ENCODE measurements around the gene CADPS2. TPM values are rescaled to one million over a fixed set of nuclear protein-coding genes. Genes with fewer than 3 reads are reported as not detected.

CADPS2 gene
- polyA plus RNA-seq, 1 donor (not counting 4 experiments of a cell fraction or from before 2014, with no cell fraction given), result 0.35 TPM

GRCh38 chr7:122402235-122402634 is 484.0 kb downstream of the CADPS2 start:
- H3K9me1 ChIP-seq (ENCODE audit: control insufficient read depth, extremely low read depth, insufficient read depth, low read length), result no peaks in the 10 kb centered on the region
- FAIRE-seq, result no peak
- no peaks in the 10 kb centered on the region for H3K4me1 ChIP-seq (ENCODE audit: control insufficient read depth, extremely low read depth, insufficient read depth, low read length)
- H3K9me3 ChIP-seq (ENCODE audit: control insufficient read depth, low read depth, low read length), result no peaks in the 10 kb centered on the region
- no peak overlapping the region for H3K27ac ChIP-seq (ENCODE audit: control insufficient read depth, insufficient read depth, low read length)
- no peaks in the 10 kb centered on the region for H3K27me3 ChIP-seq (ENCODE audit: control insufficient read depth, extremely low read depth, insufficient read depth, low read length)
- H3K9ac ChIP-seq (ENCODE audit: control insufficient read depth, extremely low read depth, insufficient read depth, low read length), result no peak overlapping the region
- no peaks in the 10 kb centered on the region for H4K20me1 ChIP-seq (ENCODE audit: control insufficient read depth, extremely low read depth, insufficient read depth, low read length)
- dilution Hi-C loops (cut with MboI; ENCODE audit: extremely low pct_ligation_motif_present, low sequenced_read_pairs), result no loop called here
- DNase-seq (ENCODE audit: low read depth, low spot score), result no peak
- TF ChIP-seq EZH2 (IDR thresholded peaks at IDR 0.05; ENCODE audit: low read length), result no peak
- TF ChIP-seq CTCF (optimal IDR thresholded peaks at IDR 0.05 in 1 of 3, IDR thresholded peaks at IDR 0.05 in 1 of 3, conservative IDR thresholded peaks at IDR 0.05 in 1 of 3; ENCODE audit: extremely low read depth in 1 of 3, insufficient read depth in 2 of 3, low read length in 3 of 3), result no peak
- H3K79me2 ChIP-seq (ENCODE audit: control insufficient read depth, insufficient read depth, low read length), result no peaks in the 10 kb centered on the region
- H3K4me3 ChIP-seq (ENCODE audit: control insufficient read depth in 2 of 3, extremely low read depth in 1 of 3, insufficient read depth in 2 of 3, low read depth in 1 of 3, low read length in 3 of 3), result no peak overlapping the region
- no peaks in the 10 kb centered on the region for H3K36me3 ChIP-seq (ENCODE audit: control insufficient read depth in 2 of 2, extremely low read depth in 1 of 2, insufficient read depth in 2 of 2, low read length in 2 of 2)
- H2AFZ ChIP-seq (ENCODE audit: control insufficient read depth, low read length), result no peak overlapping the region
- H3K4me2 ChIP-seq (ENCODE audit: control insufficient read depth, extremely low read depth, insufficient read depth, low read depth, low read length), result no peak overlapping the region

GRCh38 chr7:122397381-122397780 is 488.9 kb downstream of the CADPS2 start:
- dilution Hi-C loops (cut with MboI; ENCODE audit: extremely low pct_ligation_motif_present, low sequenced_read_pairs), result no loop called here
- H3K4me1 ChIP-seq (ENCODE audit: control insufficient read depth, extremely low read depth, insufficient read depth, low read length), result no peaks in the 10 kb centered on the region

More at GRCh38 chr7:122397381-122397780, 488.9 kb downstream of the CADPS2 start:
- no peaks in the 10 kb centered on the region for H3K9me1 ChIP-seq (ENCODE audit: control insufficient read depth, extremely low read depth, insufficient read depth, low read length)
- H3K9ac ChIP-seq (ENCODE audit: control insufficient read depth, extremely low read depth, insufficient read depth, low read length), result no peak overlapping the region
- no peaks in the 10 kb centered on the region for H3K36me3 ChIP-seq (ENCODE audit: control insufficient read depth in 2 of 2, extremely low read depth in 1 of 2, insufficient read depth in 2 of 2, low read length in 2 of 2)
- TF ChIP-seq CTCF (optimal IDR thresholded peaks at IDR 0.05 in 1 of 3, IDR thresholded peaks at IDR 0.05 in 1 of 3, conservative IDR thresholded peaks at IDR 0.05 in 1 of 3; ENCODE audit: extremely low read depth in 1 of 3, insufficient read depth in 2 of 3, low read length in 3 of 3) (no peak), EZH2 (IDR thresholded peaks at IDR 0.05; ENCODE audit: low read length) (no peak)
- FAIRE-seq (no peak), DNase-seq (ENCODE audit: low read depth, low spot score) (no peak)
- no peaks in the 10 kb centered on the region for H3K79me2 ChIP-seq (ENCODE audit: control insufficient read depth, insufficient read depth, low read length)
- H3K9me3 ChIP-seq (ENCODE audit: control insufficient read depth, low read depth, low read length), result no peaks in the 10 kb centered on the region
- H2AFZ ChIP-seq (ENCODE audit: control insufficient read depth, low read length), result no peak overlapping the region
- no peak overlapping the region for H3K27ac ChIP-seq (ENCODE audit: control insufficient read depth, insufficient read depth, low read length)
- H3K4me3 ChIP-seq (ENCODE audit: control insufficient read depth in 2 of 3, extremely low read depth in 1 of 3, insufficient read depth in 2 of 3, low read depth in 1 of 3, low read length in 3 of 3), result no peak overlapping the region
- H3K27me3 ChIP-seq (ENCODE audit: control insufficient read depth, extremely low read depth, insufficient read depth, low read length), result no peaks in the 10 kb centered on the region
- H4K20me1 ChIP-seq (ENCODE audit: control insufficient read depth, extremely low read depth, insufficient read depth, low read length), result no peaks in the 10 kb centered on the region
- no peak overlapping the region for H3K4me2 ChIP-seq (ENCODE audit: control insufficient read depth, extremely low read depth, insufficient read depth, low read depth, low read length)

All from keratinocyte (primary cell).